ENCODE measurements around the gene GRM3.

Gene GRM3

GRCh38 chr7:86768394-86768793 is 124.7 kb downstream of the GRM3 start:
- Histone ChIP-seq H3K27ac (ENCODE audit: low read depth, low read length) (no peak overlapping the region), H3K4me3 (ENCODE audit: low read depth in 1 of 2, low read length in 2 of 2) (no peak overlapping the region)

GRCh38 chr7:86768967-86769760 is 125.5 kb downstream of the GRM3 start:
- Histone ChIP-seq H3K36me3 (ENCODE audit: insufficient read depth, low read length) (no peaks in the 10 kb centered on the region), H3K27ac (ENCODE audit: low read depth, low read length) (no peak overlapping the region), H3K4me1 (ENCODE audit: insufficient read depth, low read length) (no peaks in the 10 kb centered on the region), H3K4me3 (ENCODE audit: low read depth in 1 of 2, low read length in 2 of 2) (no peak overlapping the region), H3K27me3 (ENCODE audit: control insufficient read depth in 1 of 2, insufficient read depth in 2 of 2, low read length in 2 of 2) (no peaks in the 10 kb centered on the region), H3K9me3 (ENCODE audit: low read length) (no peaks in the 10 kb centered on the region), H3K9ac (ENCODE audit: low read length) (no peak overlapping the region)

More at GRCh38 chr7:86768394-86768793, 124.7 kb downstream of the GRM3 start:
- no peaks in the 10 kb centered on the region for H3K4me1 ChIP-seq (ENCODE audit: insufficient read depth, low read length)
- H3K36me3 ChIP-seq (ENCODE audit: insufficient read depth, low read length), result no peaks in the 10 kb centered on the region
- no peaks in the 10 kb centered on the region for H3K27me3 ChIP-seq (ENCODE audit: control insufficient read depth in 1 of 2, insufficient read depth in 2 of 2, low read length in 2 of 2)
- no peak overlapping the region for H3K9ac ChIP-seq (ENCODE audit: low read length)
- no peaks in the 10 kb centered on the region for H3K9me3 ChIP-seq (ENCODE audit: low read length)

- Histone ChIP-seq H3K27me3 (ENCODE audit: control insufficient read depth in 1 of 2, insufficient read depth in 2 of 2, low read length in 2 of 2) (no peaks in the 10 kb centered on the region), H3K9me3 (ENCODE audit: low read length) (no peaks in the 10 kb centered on the region), H3K4me3 (ENCODE audit: low read depth in 1 of 2, low read length in 2 of 2) (no peak overlapping the region), H3K4me1 (ENCODE audit: insufficient read depth, low read length) (no peaks in the 10 kb centered on the region), H3K36me3 (ENCODE audit: insufficient read depth, low read length) (no peaks in the 10 kb centered on the region), H3K27ac (ENCODE audit: low read depth, low read length) (no peak overlapping the region), H3K9ac (ENCODE audit: low read length) (no peak overlapping the region)
These were observed 129.6 kb downstream of the GRM3 start for GRCh38 chr7:86773309-86773708.

GRCh38 chr7:86775203-86775602 is 131.5 kb downstream of the GRM3 start:
- Histone ChIP-seq H3K9ac (ENCODE audit: low read length) (no peak overlapping the region), H3K4me1 (ENCODE audit: insufficient read depth, low read length) (no peaks in the 10 kb centered on the region), H3K27ac (ENCODE audit: low read depth, low read length) (no peak overlapping the region), H3K36me3 (ENCODE audit: insufficient read depth, low read length) (no peaks in the 10 kb centered on the region), H3K9me3 (ENCODE audit: low read length) (no peaks in the 10 kb centered on the region), H3K4me3 (ENCODE audit: low read depth in 1 of 2, low read length in 2 of 2) (no peak overlapping the region), H3K27me3 (ENCODE audit: control insufficient read depth in 1 of 2, insufficient read depth in 2 of 2, low read length in 2 of 2) (no peaks in the 10 kb centered on the region)

- H3K36me3 ChIP-seq (ENCODE audit: insufficient read depth, low read length), result no peaks in the 10 kb centered on the region
- H3K27me3 ChIP-seq (ENCODE audit: control insufficient read depth in 1 of 2, insufficient read depth in 2 of 2, low read length in 2 of 2), result no peaks in the 10 kb centered on the region
These were observed 132.4 kb downstream of the GRM3 start for GRCh38 chr7:86776136-86776535.

GRCh38 chr7:86778271-86778670 is 134.6 kb downstream of the GRM3 start:
- Histone ChIP-seq H3K9ac (ENCODE audit: low read length) (no peak overlapping the region), H3K36me3 (ENCODE audit: insufficient read depth, low read length) (no peaks in the 10 kb centered on the region), H3K27ac (ENCODE audit: low read depth, low read length) (no peak overlapping the region), H3K4me1 (ENCODE audit: insufficient read depth, low read length) (no peaks in the 10 kb centered on the region), H3K9me3 (ENCODE audit: low read length) (no peaks in the 10 kb centered on the region), H3K4me3 (ENCODE audit: low read depth in 1 of 2, low read length in 2 of 2) (no peak overlapping the region), H3K27me3 (ENCODE audit: control insufficient read depth in 1 of 2, insufficient read depth in 2 of 2, low read length in 2 of 2) (no peaks in the 10 kb centered on the region)

More at GRCh38 chr7:86776136-86776535, 132.4 kb downstream of the GRM3 start:
- Histone ChIP-seq H3K4me3 (ENCODE audit: low read depth in 1 of 2, low read length in 2 of 2) (no peak overlapping the region), H3K9ac (ENCODE audit: low read length) (no peak overlapping the region), H3K9me3 (ENCODE audit: low read length) (no peaks in the 10 kb centered on the region), H3K27ac (ENCODE audit: low read depth, low read length) (no peak overlapping the region), H3K4me1 (ENCODE audit: insufficient read depth, low read length) (no peaks in the 10 kb centered on the region)

- Histone ChIP-seq H3K27ac (ENCODE audit: low read depth, low read length) (no peak overlapping the region), H3K4me3 (ENCODE audit: low read depth in 1 of 2, low read length in 2 of 2) (no peak overlapping the region), H3K9ac (ENCODE audit: low read length) (no peak overlapping the region), H3K4me1 (ENCODE audit: insufficient read depth, low read length) (no peaks in the 10 kb centered on the region), H3K9me3 (ENCODE audit: low read length) (no peaks in the 10 kb centered on the region), H3K36me3 (ENCODE audit: insufficient read depth, low read length) (no peaks in the 10 kb centered on the region), H3K27me3 (ENCODE audit: control insufficient read depth in 1 of 2, insufficient read depth in 2 of 2, low read length in 2 of 2) (no peaks in the 10 kb centered on the region)
These were observed 141.1 kb downstream of the GRM3 start for GRCh38 chr7:86784765-86785164.

- no peak overlapping the region for H3K9ac ChIP-seq (ENCODE audit: low read length)
- no peak overlapping the region for H3K27ac ChIP-seq (ENCODE audit: low read depth, low read length)
- no peaks in the 10 kb centered on the region for H3K9me3 ChIP-seq (ENCODE audit: low read length)
- H3K4me1 ChIP-seq (ENCODE audit: insufficient read depth, low read length), result no peaks in the 10 kb centered on the region
- H3K36me3 ChIP-seq (ENCODE audit: insufficient read depth, low read length), result no peaks in the 10 kb centered on the region
- no peaks in the 10 kb centered on the region for H3K27me3 ChIP-seq (ENCODE audit: control insufficient read depth in 1 of 2, insufficient read depth in 2 of 2, low read length in 2 of 2)
- no peak overlapping the region for H3K4me3 ChIP-seq (ENCODE audit: low read depth in 1 of 2, low read length in 2 of 2)
These were observed 141.9 kb downstream of the GRM3 start for GRCh38 chr7:86785641-86786040.

- Histone ChIP-seq H3K9ac (ENCODE audit: low read length) (no peak overlapping the region), H3K4me1 (ENCODE audit: insufficient read depth, low read length) (no peaks in the 10 kb centered on the region), H3K9me3 (ENCODE audit: low read length) (no peaks in the 10 kb centered on the region), H3K27me3 (ENCODE audit: control insufficient read depth in 1 of 2, insufficient read depth in 2 of 2, low read length in 2 of 2) (no peaks in the 10 kb centered on the region), H3K27ac (ENCODE audit: low read depth, low read length) (no peak overlapping the region), H3K36me3 (ENCODE audit: insufficient read depth, low read length) (no peaks in the 10 kb centered on the region), H3K4me3 (ENCODE audit: low read depth in 1 of 2, low read length in 2 of 2) (no peak overlapping the region)
These were observed 142.7 kb downstream of the GRM3 start for GRCh38 chr7:86786376-86786775.

- Histone ChIP-seq H3K9me3 (ENCODE audit: low read length) (no peaks in the 10 kb centered on the region), H3K9ac (ENCODE audit: low read length) (no peak overlapping the region), H3K27me3 (ENCODE audit: control insufficient read depth in 1 of 2, insufficient read depth in 2 of 2, low read length in 2 of 2) (no peaks in the 10 kb centered on the region), H3K4me1 (ENCODE audit: insufficient read depth, low read length) (no peaks in the 10 kb centered on the region), H3K36me3 (ENCODE audit: insufficient read depth, low read length) (no peaks in the 10 kb centered on the region), H3K4me3 (ENCODE audit: low read depth in 1 of 2, low read length in 2 of 2) (no peak overlapping the region), H3K27ac (ENCODE audit: low read depth, low read length) (no peak overlapping the region)
These were observed 145.2 kb downstream of the GRM3 start for GRCh38 chr7:86788948-86789347.

GRCh38 chr7:86790383-86790782 is 146.7 kb downstream of the GRM3 start:
- Histone ChIP-seq H3K4me3 (ENCODE audit: low read depth in 1 of 2, low read length in 2 of 2) (no peak overlapping the region), H3K4me1 (ENCODE audit: insufficient read depth, low read length) (no peaks in the 10 kb centered on the region), H3K36me3 (ENCODE audit: insufficient read depth, low read length) (no peaks in the 10 kb centered on the region), H3K27ac (ENCODE audit: low read depth, low read length) (no peak overlapping the region), H3K27me3 (ENCODE audit: control insufficient read depth in 1 of 2, insufficient read depth in 2 of 2, low read length in 2 of 2) (no peaks in the 10 kb centered on the region), H3K9me3 (ENCODE audit: low read length) (no peaks in the 10 kb centered on the region), H3K9ac (ENCODE audit: low read length) (no peak overlapping the region)

- H3K4me3 ChIP-seq (ENCODE audit: low read depth in 1 of 2, low read length in 2 of 2), result no peak overlapping the region
- H3K9me3 ChIP-seq (ENCODE audit: low read length), result no peaks in the 10 kb centered on the region
- no peak overlapping the region for H3K9ac ChIP-seq (ENCODE audit: low read length)
- no peak overlapping the region for H3K27ac ChIP-seq (ENCODE audit: low read depth, low read length)
- H3K27me3 ChIP-seq (ENCODE audit: control insufficient read depth in 1 of 2, insufficient read depth in 2 of 2, low read length in 2 of 2), result no peaks in the 10 kb centered on the region
- H3K4me1 ChIP-seq (ENCODE audit: insufficient read depth, low read length), result no peaks in the 10 kb centered on the region
- H3K36me3 ChIP-seq (ENCODE audit: insufficient read depth, low read length), result no peaks in the 10 kb centered on the region
These were observed 148.6 kb downstream of the GRM3 start for GRCh38 chr7:86792260-86792659.
